ENCODE results near the gene VOPP1. TPM values are rescaled to one million over a fixed set of nuclear protein-coding genes. Genes with fewer than 3 reads are reported as not detected.
"Not testable (repeated sequence)": the region's sequence is repeated elsewhere in the genome, so short reads cannot be mapped to it uniquely, and the experiment has no call there.

The VOPP1 gene
- total RNA-seq, 1 experiment from 2014 or later: 89.5 TPM

GRCh38 chr7:55489552-55489951 is 82.8 kb downstream of the VOPP1 start:
- no peak for DNase-seq (ENCODE audit: low read depth)

- DNase-seq (ENCODE audit: low read depth): no peak
Observed at GRCh38 chr7:55488804-55489340, 83.4 kb downstream of the VOPP1 start.

- DNase-seq (ENCODE audit: low read depth): no peak
Observed at GRCh38 chr7:55488216-55488615, 84.1 kb downstream of the VOPP1 start.

DNA sequence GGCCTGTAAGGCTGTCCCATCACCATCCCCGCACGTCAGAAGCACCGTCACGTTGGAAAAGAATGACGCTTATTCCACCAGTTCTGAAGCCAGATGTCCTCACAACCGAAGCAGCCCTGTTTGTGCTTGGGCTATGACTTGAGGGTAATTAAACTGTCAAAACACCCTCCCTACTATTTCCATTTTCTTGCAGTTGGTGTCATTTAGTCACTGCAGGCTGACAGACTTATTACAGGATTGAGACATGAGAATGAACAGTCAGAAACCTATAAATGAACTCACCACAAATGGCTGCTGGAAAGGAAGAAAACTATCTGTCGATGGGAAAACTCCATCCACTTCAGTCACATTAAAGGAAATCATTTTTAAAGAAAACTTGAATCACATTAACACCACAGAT is 85.3 kb downstream of the VOPP1 start:
- no peak for DNase-seq (ENCODE audit: low read depth)

DNA sequence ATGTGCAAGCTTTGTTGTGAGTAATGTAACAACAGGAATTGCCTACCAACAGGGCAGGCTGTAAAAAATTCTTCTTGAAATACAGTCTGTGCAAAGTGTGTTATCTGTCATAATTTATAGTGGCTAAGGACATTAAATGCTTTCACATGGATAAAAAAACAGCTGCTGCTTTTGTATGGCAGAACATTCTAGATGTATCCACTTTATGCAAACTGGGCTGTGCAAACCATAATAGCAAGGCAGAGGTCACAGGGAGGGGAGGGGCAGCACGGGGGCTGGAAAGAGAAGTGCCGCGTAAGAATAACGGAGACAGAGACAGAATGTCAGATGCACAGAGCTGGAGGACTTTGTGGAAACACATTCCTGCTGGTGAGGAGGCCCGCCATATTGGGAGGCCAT is 86.1 kb downstream of the VOPP1 start:
- no peak for DNase-seq (ENCODE audit: low read depth)

DNA sequence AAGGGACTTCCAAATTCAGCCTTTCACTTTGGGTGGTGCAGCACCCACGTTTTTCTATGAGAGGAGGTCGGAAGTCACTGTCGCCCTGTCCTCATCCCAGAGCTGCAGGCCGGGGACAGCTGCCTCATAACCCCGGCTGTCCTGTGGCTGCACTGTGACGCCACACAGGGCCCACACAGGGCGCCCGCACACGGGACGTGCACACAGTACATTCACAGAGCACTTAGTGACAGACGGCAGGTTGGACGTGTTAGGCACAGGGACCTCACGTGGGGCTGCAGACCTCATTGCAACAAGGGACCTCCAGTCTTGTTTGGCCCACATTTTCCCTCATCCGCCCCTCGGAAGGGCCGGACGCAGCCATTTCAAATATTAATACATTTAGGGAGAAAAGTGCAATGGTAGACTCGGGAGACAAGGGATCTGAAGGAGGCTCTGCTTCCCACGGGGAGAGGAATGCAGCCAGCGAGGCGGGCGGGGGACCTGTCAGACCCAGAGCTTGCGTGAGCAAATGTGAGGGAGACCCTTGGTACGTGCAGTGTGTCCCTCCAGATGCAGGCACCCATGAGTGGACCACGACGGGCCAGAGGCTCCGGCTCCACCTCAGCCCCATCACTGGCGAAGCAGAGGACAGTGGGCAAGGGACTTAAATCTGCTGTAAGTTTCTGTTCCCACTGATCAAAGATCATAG is 86.7 kb downstream of the VOPP1 start:
- DNase-seq (ENCODE audit: low read depth): no peak

DNA sequence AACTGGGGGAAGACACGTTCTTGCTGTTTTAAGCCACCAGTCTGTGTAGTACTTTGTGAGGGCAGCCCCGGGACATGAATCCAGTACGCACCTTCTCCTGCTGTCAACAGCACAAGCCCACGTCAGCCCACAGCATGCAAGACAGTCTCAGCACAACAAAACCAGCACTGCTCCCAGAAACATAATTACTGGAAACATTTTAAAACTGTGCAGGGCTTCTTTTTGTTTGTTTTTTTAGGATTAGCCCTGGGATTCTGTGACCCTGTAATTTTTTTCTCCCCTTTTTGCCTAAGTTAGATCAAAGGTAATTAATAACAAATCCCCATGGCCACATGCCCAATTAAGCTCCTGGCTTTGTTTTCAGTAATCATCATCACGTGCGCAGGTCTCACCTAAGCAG is 87.5 kb downstream of the VOPP1 start:
- no peak for DNase-seq (ENCODE audit: low read depth)

DNA sequence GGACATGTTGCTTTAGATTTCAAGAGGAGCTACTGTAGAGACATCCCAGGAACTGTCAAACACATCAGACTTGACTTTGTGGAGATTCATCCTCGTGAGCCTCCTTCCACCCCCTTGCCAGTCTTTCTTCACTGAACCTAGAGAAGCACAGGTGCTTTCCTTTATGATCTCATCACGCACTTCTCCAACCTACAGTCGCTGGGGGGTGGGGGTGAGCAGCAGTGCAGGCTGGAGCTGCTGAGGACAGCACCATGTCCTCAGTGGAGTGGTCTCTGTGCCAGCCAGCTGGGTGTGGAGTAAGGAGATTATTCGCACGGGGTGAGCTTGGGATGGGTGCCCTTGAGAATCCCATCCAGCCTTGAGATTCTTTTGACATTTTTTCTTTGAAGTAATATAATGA is 88.1 kb downstream of the VOPP1 start:
- DNase-seq (ENCODE audit: low read depth): no peak

GRCh38 chr7:55483046-55483445 is 89.3 kb downstream of the VOPP1 start:
- no peak for DNase-seq (ENCODE audit: low read depth)

GRCh38 chr7:55481155-55481554 is 91.1 kb downstream of the VOPP1 start:
- no peak for DNase-seq (ENCODE audit: low read depth)

GRCh38 chr7:55478700-55479099 is 93.6 kb downstream of the VOPP1 start:
- no peak for DNase-seq (ENCODE audit: low read depth)

- peak; percentile 97 for DNase-seq (ENCODE audit: low read depth)
Observed at GRCh38 chr7:55477781-55478374, 94.4 kb downstream of the VOPP1 start.

DNA sequence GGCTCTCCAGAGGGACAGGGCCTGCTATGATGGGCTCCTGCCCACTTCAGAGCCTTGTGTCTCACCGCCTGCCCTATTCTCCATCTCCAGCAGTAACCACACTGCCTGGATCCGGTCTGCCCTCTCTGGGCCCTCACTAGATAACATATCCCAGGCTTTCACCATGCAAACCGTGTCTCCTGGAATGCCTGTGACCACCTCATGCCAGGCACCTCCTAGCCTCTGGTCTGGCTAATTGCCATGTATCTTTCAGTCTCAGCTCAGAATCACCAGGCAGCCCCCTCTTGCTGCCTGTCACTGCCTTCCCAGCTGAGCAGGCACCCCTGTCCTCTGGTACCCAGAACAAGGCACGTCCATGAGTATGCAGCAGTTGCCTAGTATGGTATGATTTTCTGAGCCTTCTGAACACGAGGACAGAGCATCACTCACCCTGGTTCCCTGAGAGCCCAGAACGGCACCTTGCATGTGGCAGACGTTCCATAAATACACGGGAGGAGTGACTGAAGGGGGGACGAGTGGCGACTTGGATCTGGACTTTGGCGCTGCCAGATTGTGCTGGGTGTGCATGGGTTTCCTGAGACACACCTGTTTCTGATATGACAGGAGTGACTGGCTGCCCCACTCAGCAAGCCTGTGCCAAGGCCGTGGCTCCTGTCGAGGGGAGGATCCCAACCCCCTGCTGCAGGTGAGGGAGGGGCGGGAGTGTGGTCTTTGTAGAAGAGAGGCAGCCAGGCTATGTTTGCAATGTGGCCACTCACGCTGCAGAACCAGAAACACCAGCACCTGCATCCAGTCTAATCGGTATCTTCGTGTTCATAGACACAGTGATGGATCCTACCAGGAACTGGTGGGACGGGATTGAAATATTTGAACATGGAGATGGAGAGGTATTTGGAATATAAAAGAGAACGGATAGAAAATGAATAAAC is 95.2 kb downstream of the VOPP1 start:
- no peak for DNase-seq (ENCODE audit: low read depth)

- peak; percentile 74 for DNase-seq (ENCODE audit: low read depth)
Observed at GRCh38 chr7:55475855-55476803, 96.2 kb downstream of the VOPP1 start.

DNA sequence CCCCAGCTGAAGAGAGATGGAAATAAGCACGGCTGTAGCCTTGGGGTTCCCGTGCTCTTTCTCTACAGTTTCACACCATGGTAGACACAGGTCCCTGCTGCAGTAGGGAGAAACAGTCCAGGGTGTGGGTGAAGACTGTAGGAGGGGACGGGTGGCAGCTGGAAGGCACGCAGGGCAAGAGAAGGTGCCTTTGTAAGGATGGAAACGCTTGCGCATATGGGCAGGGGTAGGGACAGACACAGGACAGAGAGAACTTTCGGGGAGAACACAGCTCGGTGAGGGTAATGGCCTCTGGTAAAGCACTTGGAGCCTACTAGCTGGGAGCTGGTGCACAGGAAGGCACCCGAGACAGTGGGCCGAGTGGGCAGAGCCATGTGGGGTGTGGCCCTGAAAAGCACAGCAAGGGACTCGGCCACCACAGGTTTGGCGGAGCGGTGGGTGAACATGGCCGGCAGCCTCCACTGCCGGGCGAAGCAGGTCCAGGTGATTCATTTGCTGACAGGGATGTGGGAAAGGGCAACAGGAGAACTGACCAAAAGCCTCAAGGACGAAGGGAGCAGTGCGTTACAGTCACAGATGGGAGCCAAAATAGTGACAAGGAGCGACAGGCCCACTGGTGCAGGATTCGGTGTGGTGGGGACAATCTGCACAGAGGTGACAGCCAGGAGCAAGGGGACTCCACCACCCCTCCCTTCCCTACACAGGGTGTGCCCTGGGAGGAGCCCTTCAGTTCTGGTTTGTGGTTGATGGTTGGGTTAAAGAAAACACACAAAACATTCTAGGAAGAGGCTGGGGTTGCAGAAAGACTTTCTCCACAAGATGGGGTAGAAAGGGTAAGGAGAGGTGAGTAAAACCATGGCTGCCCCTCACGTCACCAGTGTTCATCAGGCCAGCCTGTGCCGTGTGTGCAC is 97.1 kb downstream of the VOPP1 start:
- DNase-seq (ENCODE audit: low read depth): no peak

DNA sequence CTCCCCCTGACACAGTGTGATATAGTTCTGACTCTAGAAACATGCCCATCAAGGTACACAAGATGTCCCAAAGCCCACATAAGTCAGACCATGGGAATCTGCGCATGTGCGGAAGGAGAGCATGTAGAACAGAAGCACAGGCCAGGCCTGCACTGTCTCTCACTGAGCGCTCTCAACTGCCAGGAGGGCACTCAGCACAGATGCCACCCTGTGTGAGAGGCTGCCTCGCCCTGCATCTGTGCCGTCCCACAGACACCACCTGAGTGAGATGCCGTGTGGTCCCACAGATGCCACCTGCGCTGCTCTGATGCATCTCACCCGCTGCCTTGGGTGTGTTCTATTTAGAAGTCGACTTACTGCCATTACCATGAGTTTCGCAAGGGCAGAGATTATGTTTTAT is 98.4 kb downstream of the VOPP1 start:
- DNase-seq (ENCODE audit: low read depth): no peak

- no peak for DNase-seq (ENCODE audit: low read depth)
Observed at GRCh38 chr7:55472928-55473725, 99.2 kb downstream of the VOPP1 start.

DNA sequence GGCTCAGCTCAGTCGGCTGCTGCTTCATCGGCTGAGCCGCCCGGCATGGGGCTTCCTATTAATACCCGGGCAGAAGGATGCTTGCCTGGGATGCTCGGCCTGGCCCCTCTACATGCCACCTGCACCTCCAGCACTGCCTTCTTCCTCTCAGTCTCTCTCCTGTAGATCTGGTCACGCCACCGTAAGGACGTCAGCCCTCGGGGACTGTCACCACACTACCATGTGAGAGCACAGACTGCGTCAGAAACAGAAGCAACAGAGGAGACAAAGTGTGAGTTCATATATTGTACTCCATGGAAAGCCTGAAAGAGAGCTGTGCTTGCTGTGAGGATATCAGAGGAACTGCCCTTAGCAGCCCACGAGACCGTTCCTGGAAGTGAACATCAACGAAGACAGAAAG is 99.9 kb downstream of the VOPP1 start:
- not testable (repeated sequence) for DNase-seq (ENCODE audit: low read depth)

DNA sequence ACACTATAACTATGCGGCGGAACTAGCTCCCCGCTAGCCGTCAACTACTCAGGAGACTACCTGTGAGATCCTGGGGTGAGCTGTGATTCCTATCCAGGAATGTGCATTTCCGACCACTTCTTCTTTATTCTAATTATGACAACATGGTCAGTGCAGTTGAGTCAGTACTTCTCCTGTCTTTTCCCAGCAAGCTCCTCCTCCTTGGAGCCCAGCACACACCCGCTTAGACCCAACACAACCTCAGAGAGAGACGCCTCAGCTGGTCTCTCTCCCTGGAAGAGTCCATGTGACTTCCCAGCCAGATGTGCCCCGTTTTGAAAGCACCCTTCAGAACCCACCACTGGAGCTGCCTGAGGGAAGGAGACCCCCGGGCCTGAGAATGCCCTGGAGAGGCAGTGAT is 100.7 kb downstream of the VOPP1 start:
- not testable (repeated sequence) for DNase-seq (ENCODE audit: low read depth)
